Stimulated activated CD4-positive, alpha-beta T cell treated with anti-CD3 and anti-CD28 coated beads, Interleukin-4, amount 100 ng/mL, for 48 hours (primary cell): ENCODE data around the gene MATK.

Source experiments
- DNase-seq, 2 donors: peaks; one replicate each; pipeline ENCODE4 v3.0.0-alpha.2; 2020; ENCODE audit warnings: low read depth in 2 of 2

MATK gene

DNA sequence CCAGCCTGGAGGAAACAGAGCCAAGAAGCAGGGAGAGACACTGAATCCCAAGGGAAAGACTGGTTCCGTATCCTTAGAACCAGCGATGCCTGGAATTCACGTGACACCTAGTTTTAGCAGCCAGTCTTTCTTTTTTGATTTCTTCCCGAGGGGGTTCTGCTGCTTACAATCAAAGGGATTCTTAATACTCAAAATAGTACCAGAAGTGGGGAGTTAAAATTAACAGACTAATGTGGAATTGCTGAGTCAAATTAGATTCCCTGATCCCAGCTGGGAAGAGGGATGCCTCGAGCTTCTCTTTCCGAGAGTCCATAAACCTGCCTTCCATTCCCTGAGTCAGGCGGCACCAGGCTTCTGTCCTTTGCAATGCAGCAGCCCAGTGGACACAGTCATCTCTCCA, 4.8 kb upstream of the MATK start:
- DNase-seq = no peak

DNA sequence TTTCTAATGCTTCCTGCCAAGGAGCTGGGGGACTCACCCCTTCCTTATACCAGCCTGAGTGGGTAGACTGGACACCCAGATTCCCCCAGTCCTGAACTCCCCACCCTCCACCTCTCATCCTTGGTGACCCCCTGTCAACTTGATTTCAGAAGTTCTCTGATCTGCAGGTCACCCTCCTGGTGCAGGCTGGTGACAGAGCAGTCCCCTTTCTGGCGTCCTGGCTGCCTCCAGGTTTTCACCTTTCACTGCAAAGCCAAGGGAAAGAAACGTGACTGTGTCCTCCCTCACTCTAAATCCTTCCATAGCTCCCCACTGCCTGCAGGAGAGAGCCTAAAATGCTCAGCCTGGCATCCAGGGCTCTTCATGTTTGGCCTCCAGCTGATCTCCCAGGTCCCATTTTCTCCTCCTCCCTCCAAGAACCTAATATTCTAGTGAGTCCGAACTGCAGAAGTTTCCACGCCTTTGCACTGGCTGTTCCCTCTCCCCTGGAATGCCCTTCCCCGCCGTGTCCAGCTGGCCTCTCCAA, 4.1 kb upstream of the MATK start:
- DNase-seq = no peak

DNA sequence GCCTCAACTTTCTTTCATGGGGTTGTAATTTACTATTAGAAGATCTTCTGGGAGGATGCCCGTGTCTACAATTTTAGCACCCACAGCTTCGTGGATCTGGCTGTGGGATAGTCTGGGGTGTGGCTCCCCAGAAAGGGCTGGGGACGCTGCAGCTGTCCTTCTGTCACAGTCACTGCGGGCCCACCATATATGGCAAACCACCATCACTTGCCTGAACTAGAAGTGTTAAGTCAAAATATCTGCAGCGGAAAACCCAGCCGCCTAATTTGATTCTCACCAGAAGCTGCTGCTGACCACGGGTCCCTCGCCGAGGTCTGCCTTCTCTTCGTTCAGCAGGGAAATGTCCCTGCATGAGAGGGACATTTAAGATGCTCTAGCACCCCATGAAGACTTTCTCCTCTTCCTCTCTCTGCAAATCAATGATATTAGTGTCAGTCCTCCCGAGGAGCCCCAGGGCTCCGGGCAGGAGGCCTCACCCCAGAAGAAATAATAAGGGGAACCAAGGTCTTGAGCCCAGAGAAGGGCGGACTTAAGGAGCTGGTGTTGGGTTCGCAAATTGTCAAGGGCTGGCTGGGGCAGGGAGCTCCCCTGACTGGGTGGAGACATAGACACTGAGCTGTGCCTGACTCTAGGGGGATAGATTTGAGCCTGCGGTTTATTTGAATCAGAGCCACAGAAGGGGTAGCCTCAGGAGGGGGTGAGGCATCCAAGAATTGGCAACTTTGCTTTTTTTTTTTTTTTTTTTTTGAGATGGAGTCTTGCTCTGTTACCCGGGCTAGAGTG, 3.0 kb upstream of the MATK start:
- no peak for DNase-seq

DNA sequence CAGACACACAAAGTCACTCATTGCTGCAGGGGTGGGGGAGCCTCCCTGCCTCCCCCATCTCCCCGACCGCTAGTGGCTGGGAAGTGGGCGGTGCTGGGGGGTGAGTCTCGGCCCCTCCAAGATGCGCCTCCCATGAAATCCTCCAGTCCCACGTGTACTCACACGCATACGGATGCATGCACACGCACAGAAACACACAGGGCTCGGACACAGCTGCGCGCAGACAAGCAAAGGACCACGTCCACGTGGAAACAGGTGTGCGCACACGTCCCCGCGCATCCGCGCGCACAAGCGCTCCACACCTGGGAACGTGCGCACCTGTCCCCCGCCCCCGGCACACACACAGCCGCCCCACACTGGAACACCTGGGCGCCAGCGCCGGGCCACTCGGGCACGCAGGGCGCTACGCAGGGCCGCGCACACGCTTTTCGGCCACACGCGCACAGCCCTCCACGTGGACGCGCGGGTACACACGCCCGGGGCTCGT, 687 bp downstream of the MATK start:
- peak in 1 of 2 donors; percentile 11 for DNase-seq

DNA sequence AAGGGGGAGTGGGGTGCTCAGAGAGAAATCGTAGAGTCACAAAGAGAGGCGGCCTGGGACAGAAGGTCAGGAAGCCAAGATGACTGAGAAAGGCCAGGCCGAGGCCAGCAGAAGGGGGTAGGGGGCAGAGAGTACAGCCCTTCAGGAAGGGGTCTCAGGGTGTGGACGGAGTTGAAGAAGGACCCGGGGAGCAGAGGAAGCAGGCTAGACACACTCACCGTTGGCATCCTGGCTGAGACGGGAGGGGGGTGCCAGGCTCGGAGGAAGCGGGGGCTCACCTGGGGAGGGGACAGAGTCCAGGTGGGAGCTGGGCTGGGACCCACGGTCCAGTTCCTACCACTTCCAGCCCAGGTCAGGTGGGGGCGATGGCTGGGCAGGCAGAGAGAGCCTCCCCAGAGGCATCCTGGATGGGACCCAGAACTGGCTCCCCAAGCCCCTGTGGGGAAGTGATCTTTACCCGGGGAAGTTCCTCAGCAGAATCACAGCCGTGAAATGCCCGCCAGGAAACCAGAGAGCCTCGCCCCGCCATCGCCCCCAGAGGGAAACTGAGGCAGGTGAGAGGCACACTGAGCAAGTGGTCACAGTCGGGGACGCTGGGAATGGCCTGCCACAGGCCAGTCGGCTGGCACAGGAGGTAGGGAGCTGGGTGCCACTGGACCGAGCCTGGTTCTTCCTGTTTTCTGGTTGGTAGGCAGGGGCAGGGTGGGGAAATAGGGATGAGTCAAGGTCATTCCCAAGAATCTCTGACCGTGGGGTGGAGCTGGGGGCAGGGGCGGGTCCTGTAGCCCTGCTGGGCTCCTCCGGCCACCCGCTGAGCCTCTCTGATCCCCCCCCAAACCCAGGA, 1.4 kb downstream of the MATK start:
- DNase-seq = no peak

DNA sequence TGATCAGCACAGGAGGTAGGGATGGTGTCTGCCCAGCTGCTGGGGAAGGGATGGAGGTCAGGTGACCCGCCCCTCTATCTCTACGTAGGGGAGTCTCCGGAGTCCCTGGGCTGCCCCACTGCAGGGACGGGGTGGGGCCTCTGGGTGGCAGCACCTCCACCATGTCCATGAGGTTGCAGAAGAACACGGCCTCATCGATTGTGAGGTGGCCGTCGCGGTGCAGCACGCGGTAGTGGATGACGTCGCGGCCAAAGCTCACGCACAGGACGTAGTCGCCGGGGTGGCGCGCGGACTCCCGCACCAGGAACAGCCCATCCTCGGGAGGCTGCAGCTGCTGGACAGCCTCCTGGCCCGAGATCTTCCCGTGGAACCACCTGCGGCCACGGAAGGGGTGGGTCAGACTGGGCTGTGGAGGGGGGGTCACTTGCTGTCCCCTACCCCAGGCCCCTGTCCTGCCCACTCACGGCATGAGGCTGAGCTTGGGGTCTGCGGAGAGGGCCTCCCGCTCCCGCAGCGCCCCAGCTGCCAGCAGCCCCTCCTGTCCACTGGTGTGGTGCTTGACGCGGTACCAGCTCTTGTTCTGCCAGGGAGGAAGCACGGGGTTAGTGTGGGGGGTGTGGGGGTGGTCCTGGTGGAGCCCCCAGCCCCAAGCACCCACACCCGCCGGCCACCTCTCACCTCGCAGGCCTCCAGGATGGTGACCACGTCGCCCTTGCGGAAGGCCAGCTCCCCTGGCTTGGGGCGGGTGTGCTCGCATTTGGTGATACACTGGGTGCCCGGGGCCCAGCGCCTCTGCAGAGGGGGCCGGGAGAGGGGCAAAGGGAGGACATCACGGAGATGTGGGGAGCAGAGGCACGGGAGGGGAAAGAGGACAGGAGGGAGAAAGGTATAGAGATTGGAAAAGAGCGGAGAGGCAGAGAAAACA, 2.3 kb downstream of the MATK start:
- DNase-seq = peak in 1 of 2 donors; percentile 46

DNA sequence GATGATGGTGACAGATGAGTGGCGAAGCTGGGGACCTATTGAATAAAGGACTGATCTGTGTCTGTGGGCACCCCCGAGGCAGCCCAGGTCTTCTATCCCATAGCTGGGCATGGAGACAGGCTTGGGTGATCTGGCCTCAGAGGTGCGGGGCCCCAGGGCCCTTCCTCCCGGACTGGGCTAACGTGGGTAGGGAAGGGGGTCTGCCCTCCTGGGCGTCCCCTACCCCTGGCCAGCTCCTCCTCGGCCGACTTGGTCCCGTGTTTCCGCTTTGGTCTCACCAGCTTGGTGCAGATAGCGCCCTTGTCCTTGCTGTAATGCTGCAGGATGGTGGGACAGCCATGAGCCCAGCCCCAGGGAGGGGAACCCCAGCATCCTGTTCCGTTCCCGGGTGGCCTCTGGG, 3.3 kb downstream of the MATK start:
- DNase-seq = no peak

DNA sequence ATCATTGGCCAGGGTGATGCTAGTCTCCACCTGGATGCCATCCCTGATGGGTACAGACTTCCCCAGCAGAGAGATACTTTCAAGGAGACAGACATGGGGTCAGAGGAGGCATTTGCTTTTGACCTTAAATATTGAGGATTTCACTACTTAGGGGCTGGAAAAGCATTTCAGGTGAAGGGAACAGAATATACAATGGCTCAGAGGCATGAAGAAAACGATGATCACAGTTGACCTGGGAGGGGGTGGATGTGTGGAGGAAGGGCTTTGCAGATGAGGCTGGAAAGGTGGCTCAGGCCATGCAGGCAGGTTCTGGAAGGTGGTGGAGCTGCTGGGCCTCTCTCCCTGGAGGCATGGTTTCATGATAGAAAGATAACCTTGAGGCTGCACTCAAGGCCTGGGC, 3.9 kb downstream of the MATK start:
- no peak for DNase-seq

DNA sequence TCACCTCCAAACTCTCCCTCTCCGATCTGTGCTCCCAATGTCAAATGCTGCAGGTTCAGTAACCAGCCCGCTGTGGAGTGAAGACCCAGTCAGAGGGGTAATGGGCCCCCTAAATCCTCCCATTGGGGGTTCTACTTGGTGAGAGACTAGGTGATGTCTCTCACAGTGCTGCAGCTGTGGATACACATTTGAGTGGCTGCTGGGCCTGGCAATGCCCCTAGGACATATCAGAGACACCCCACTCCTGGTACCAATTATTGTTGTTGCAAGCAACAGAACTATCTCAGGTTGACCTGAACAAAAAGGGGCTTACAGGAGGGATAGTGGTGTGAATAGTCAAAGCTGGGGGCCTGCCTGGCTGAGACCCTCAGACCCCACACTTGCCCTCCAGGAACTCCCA, 4.6 kb downstream of the MATK start:
- no peak for DNase-seq

DNA sequence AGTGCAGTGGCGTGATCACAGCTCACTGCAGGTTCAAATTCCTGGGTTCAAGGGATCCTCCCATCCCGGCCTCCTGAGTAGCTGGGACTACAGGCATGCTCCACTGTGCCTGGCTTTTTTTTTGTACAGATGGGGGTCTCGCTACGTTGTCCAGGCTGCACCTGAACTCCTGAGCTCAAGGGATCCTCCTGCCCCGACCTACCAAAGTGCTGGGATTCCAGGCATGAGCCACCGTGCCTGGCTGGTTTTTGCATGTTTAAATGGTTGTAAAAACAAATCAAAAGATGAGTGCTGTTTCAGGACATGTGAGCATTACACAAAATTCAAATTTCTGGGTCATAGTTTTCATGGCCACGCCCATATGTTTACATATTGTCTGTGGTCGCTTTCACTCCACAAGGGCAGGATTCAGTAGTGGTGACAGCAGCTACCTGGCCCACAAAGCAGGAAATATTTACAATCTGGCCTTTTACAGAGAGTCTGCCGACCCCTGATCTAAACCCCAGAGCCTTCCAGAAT, 5.3 kb downstream of the MATK start:
- DNase-seq = no peak

DNA sequence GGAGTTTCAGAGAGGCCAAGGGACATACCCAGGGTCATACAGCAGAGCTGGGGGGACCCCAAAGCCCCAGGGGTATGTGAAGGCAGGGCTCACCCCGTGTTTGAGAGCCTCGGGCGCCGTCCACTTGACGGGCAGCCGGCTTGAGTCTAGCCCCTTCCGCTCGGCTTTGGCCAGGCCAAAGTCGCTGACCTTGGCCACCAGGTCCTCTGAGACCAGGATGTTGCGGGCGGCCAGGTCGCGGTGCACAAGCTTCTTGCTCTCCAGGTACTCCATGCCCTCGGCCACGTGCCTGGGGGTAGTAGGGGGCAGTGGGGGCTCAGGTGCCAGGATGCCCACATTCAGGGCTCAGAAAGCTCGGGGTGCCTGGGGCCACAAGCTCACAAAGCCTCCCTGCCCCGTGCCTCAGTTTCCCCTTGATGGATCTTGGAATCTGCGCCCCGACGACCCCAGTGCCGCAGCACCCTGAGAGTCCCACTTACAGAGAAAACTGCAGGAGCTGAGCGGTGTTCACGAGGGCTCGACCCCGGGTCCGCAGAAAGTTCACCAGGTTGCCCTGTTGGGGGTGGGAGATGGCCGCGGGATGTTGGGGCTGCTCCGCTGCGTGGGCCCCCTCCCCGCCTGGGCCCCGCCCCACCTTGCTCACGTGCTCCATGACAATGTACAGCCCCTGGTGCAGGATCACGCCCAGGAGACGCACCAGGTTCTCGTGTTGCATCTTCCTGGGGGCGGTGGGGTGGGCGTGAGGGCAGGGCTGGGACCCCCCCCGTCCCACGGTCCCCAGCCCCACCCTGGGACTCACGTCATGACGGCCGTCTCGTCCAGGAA, 7.1 kb downstream of the MATK start:
- DNase-seq = no peak

DNA sequence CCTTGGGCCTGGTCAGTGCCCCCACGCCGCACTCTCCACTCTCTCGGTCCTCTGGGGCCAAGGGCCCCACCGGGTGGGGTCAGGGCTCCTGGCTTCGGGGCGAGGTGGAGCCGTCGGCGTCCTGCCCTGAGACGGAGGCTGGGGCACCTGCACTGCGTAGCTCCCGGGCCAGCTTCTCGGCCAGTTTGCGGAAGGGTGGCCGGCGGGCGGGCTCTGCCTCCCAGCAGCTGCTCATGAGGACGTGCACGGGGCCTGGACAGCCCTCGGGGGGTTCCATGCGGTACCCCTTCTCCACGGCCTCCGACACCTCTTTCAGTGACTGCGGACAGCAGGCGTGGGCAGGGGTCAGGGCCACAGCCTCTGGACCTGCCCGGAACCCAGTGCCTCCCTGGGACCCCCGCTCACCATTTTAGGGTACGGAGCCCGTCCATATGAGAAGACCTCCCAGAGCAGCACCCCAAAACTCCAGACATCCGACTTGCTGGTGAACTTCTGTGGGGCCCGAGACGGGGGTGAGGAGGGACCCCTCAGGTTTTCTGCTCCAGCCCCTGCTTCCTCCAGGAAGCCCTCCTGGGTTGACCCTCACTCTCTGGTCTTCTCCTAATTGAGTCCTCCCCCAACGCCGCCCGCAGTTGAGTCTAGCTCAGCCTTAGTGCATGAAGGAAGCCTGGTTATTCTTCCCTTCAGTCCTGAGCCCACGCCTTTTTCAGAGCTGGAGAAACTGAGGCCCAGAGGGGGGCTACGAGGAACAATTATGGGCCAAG, 7.9 kb downstream of the MATK start:
- DNase-seq = no peak

DNA sequence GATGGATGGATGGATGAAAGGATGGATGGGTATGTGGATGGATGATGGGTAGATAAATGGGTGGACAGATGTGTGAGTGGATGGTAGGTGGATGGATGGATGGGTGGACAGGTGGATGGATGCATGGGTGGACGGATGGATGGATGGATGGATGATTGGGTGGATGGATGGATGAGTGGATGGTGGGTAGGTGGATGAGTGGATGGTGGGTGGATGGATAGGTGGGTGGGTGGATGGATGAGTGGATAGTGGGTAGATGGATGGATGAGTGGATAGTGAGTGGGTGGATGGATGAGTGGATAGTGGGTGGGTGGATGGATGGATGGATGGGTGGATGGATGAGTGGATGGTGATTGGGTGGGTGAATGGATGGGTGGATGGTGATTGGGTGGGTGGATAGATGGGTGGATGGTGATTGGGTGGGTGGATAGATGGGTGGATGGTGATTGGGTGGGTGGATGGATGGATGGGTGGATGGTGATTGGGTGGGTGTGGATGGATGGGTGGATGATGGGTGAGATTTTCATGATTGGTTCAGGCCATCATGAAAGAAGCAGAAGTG, 9.6 kb downstream of the MATK start:
- no peak for DNase-seq

DNA sequence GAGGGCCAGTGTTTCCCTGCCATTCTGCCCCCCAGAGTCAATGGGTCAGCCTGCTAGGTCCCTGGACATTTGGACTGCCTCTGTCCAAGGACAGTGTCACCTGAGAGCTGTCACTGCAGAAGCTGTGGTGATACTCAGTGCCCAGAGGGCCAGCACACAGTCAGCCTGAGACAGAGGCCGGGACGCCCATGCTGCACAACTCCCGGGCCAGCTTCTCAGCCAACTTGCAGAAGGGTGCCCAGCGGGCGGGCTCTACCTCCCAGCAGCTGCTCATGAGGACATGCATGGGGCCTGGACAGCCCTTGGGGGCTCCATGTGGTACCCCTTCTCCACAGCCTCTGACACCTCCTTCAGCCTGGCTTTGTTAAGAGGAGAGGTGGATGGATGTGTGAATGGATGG, 10.3 kb downstream of the MATK start:
- DNase-seq = no peak

DNA sequence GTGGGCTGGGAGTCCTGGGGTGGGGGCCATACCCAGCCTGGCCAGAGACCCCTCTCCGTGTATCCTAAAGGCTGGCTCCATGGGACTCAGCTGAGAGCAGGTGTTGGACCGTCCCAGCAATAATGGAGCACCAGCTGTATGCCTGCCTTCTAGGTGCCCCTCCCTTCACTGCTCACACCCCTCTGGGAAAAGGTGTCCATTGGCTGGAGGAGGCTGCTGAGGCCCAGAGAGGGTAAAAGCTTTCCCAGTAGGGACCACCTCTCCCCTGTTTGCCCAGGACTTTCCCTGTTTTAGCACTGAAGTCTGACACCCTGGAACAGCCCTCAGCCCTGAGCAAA, 10.8 kb downstream of the MATK start:
- DNase-seq = no peak

DNA sequence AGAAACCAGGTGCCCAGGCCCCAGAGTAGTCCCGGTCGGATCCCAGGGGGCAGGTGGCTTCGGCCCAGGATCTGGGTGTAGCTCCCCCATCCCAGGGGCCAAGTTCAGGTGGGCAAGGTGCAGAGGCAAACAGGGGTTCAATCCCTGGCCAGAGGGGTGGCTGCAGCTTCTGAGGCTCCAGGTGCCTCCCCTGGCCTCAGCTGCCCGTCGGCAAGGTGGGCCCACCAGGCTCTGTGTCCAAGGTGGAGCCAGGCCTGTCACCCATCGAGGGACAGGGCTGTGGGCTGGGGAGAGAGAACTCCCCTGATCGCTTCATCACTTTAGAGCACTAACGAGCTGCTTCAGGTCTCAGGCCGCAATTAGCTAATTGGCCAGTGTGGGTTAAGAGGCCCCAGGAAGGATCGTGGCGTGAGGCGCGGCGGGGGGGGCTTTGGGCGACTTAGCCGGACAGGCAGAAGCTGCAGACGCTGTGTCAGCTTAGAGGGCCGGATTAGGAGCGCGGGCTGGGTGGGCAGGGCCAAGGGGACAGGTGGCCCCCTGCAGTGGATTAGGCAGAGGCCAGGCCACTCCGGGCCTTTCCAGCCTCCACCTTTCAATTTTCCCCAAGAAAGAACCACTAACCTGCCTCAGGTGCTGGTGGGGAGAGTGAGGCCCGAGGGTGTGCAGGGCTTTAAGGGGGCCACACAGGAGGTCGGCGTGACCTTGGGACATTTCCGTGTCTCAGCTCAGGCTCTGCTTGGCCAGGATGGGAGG, 11.4 kb downstream of the MATK start:
- DNase-seq = no peak

DNA sequence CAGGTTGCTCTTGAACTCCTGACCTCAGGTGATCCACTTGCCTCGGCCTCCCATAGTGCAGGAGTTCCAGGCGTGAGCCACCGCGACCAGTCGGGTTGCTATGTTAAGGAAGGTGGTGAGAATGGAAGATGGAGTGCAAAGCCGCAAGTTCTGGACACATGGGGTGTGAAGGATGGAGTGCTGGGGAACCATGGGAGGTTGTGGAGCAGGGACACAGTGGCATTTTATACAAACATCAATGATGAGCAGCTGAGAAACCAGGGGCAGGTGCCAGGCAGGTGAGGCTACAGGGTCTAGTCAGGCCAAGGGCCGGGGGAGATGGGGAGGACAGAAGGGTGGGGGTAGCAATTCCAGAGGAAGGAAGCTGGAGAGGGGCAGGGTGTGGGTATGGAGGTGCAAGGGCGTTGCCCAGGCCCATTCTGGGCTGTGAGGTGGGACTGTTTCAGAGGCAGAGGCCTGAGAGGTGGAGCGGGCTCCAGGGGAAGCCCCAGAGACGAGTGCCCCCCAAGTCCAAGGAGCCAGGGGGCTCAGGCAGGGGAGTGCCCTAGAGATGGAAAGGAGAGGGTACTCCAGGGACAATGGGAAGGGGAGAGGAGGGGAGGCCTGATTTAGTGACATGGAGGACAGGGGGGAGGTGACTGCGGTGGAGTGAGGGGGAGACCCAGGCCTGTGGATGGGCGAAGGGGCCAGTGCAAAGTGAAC, 12.2 kb downstream of the MATK start:
- no peak for DNase-seq

DNA sequence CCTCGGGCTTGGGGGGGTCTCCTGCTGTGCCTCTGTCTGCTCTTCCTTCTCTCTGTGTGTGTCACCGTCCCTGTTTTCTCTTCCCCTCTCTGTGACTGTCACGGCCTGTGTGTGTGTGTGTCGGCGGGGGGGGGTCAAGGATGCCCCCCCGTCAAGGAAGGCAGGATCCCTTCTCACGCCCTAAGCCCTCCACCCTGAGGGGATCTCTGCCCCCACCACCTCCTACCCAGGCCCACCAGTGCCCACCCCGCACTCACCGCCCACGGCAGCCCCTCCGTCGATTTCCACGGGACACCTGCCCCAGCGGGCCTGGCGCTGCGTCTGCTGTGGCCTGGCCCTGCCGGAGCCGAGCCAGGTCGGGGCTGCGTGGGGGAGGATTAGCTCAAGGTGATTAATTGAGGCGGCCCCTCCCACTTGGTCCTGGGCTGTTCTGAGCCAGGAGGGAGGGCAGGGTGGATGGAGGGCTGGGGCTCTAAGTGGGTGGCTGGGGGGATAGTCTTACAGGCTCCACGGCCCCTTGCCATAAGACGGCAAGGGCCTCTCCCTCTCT, 14.2 kb downstream of the MATK start, which contains the start of gene RAX2:
TSS of gene RAX2 (minus strand) at position 323 of the 550 bp plus-strand sequence. CDS start 486 bp downstream, outside the sequence.
- DNase-seq = no peak
